Vagina (tissue), 2 donors: ENCODE data around the gene SCAPER. TPM values are rescaled to one million over a fixed set of nuclear protein-coding genes. Genes with fewer than 3 reads are reported as not detected.
"Not testable (repeated sequence)": the region's sequence is repeated elsewhere in the genome, so short reads cannot be mapped to it uniquely, and the experiment has no call there.

Experiments used
- DNase-seq, 2 donors: peaks; one replicate each; pipeline ENCODE4 v3.0.0-alpha.2; 2017; ENCODE audit errors: extremely low spot score in 2 of 2
- H3K27ac ChIP-seq: fragments of 200-600 bp; sonication (generic); one replicate; pipeline ENCODE4 v1.5.1; 2019
- H3K27me3 ChIP-seq: fragments of 200-600 bp; sonication (generic); one replicate; pipeline ENCODE4 v1.5.1; 2019
- H3K36me3 ChIP-seq, 2 donors: fragments of 200-600 bp; sonication (generic); one replicate each; pipeline ENCODE4 v1.5.1; 2017 to 2019
- H3K4me1 ChIP-seq: fragments of 200-600 bp; sonication (generic); one replicate; pipeline ENCODE4 v1.5.1; 2019
- H3K4me3 ChIP-seq, 2 donors: fragments of 200-600 bp; sonication (generic); 1 replicate in 1 of 2; 2 replicates in 1 of 2; pipeline ENCODE4 v1.5.1; 2016 to 2019
- H3K9me3 ChIP-seq: fragments of 200-600 bp; sonication (generic); one replicate; pipeline ENCODE4 v1.5.1; 2019
- CTCF ChIP-seq, 3 experiments: fragments of 450-650 bp in 2 of 3; fragments of 200-600 bp in 1 of 3; sonication (generic) in 1 of 3; IDR thresholded peaks; one replicate each; pipeline ENCODE4 v1.5.1; 2017 to 2019; ENCODE audit warnings: antibody characterized with exemption in 3 of 3, mild to moderate bottlenecking in 2 of 3, moderate library complexity in 2 of 3
- POLR2A ChIP-seq, 2 donors: fragments of 450-650 bp; IDR thresholded peaks; one replicate each; pipeline ENCODE4 v1.6.1; 2017; ENCODE audit warnings: antibody characterized with exemption in 2 of 2, mild to moderate bottlenecking in 2 of 2, moderate library complexity in 2 of 2
- POLR2AphosphoS5 ChIP-seq, 2 donors: sonication (generic); formaldehyde crosslinking; IDR thresholded peaks; one replicate each; pipeline ENCODE4 v1.9.0; 2017; ENCODE audit warnings: antibody characterized with exemption in 2 of 2, mild to moderate bottlenecking in 2 of 2, low read depth in 1 of 2; ENCODE audit not compliant: insufficient read depth in 1 of 2
- intact Hi-C: fragments of 100-400 bp; cut with DNase I; formaldehyde crosslinking; loops from one replicate; pipeline ENCODE4 v1.15.1; 2023
- total RNA-seq: library from RNA; depleted of rRNA; stranded (reverse); fragments of >200 nt; gene quantifications from one replicate; pipeline ENCODE4 v1.2.3, GENCODE V29; 2016

The SCAPER gene
- total RNA-seq, 1 donor from 2014 or later = 51.3 TPM

- Histone ChIP-seq H3K27ac (no peak overlapping the region), H3K36me3 (peaks cover 0 to 8% of the 10 kb centered on the region in 2 donors), H3K4me3 (no peak overlapping the region), H3K9me3 (no peaks in the 10 kb centered on the region), H3K4me1 (no peaks in the 10 kb centered on the region), H3K27me3 (no peaks in the 10 kb centered on the region)
- DNase-seq = no peak
- TF ChIP-seq CTCF (IDR thresholded peaks at IDR 0.05) (no peak), POLR2AphosphoS5 (IDR thresholded peaks at IDR 0.05; ENCODE audit: insufficient read depth in 1 of 2, low read depth in 1 of 2) (no peak), POLR2A (IDR thresholded peaks at IDR 0.05) (no peak)
- intact Hi-C loops = no loop called here
These were observed 402.5 kb downstream of the SCAPER start for GRCh38 chr15:76502678-76503077.

GRCh38 chr15:76502185-76502584 is 403.0 kb downstream of the SCAPER start:
- H3K4me1 ChIP-seq, H3K27ac ChIP-seq, DNase-seq, H3K4me3 ChIP-seq, H3K9me3 ChIP-seq, intact Hi-C loops, H3K27me3 ChIP-seq, H3K36me3 ChIP-seq: not testable (repeated sequence)

GRCh38 chr15:76501726-76502125 is 403.4 kb downstream of the SCAPER start:
- intact Hi-C loops = no loop called here
- Histone ChIP-seq H3K9me3 (no peaks in the 10 kb centered on the region), H3K36me3 (peaks cover 0 to 8% of the 10 kb centered on the region in 2 donors), H3K4me1 (no peaks in the 10 kb centered on the region), H3K27ac (no peak overlapping the region), H3K27me3 (no peaks in the 10 kb centered on the region), H3K4me3 (no peak overlapping the region)
- TF ChIP-seq CTCF (IDR thresholded peaks at IDR 0.05) (no peak), POLR2A (IDR thresholded peaks at IDR 0.05) (no peak), POLR2AphosphoS5 (IDR thresholded peaks at IDR 0.05; ENCODE audit: insufficient read depth in 1 of 2, low read depth in 1 of 2) (no peak)
- no peak for DNase-seq

GRCh38 chr15:76501011-76501410 is 404.1 kb downstream of the SCAPER start:
- intact Hi-C loops = no loop called here
- Histone ChIP-seq H3K9me3 (no peaks in the 10 kb centered on the region), H3K36me3 (peaks cover 0 to 8% of the 10 kb centered on the region in 2 donors), H3K27ac (no peak overlapping the region), H3K4me1 (no peaks in the 10 kb centered on the region), H3K4me3 (no peak overlapping the region), H3K27me3 (no peaks in the 10 kb centered on the region)
- no peak for DNase-seq
- TF ChIP-seq POLR2AphosphoS5 (IDR thresholded peaks at IDR 0.05; ENCODE audit: insufficient read depth in 1 of 2, low read depth in 1 of 2) = no peak
- no peak for TF ChIP-seq CTCF (IDR thresholded peaks at IDR 0.05)

GRCh38 chr15:76495487-76495886 is 409.7 kb downstream of the SCAPER start:
- Histone ChIP-seq H3K27me3 (no peaks in the 10 kb centered on the region), H3K4me1 (no peaks in the 10 kb centered on the region), H3K36me3 (no peaks in the 10 kb centered on the region), H3K4me3 (no peak overlapping the region), H3K27ac (no peak overlapping the region), H3K9me3 (no peaks in the 10 kb centered on the region)
- no peak for DNase-seq
- intact Hi-C loops = no loop called here
- TF ChIP-seq POLR2AphosphoS5 (IDR thresholded peaks at IDR 0.05; ENCODE audit: insufficient read depth in 1 of 2, low read depth in 1 of 2) (no peak), POLR2A (IDR thresholded peaks at IDR 0.05) (no peak), CTCF (IDR thresholded peaks at IDR 0.05) (no peak)

GRCh38 chr15:76492538-76492937 is 412.6 kb downstream of the SCAPER start:
- DNase-seq = no peak
- H3K27me3 ChIP-seq = no peaks in the 10 kb centered on the region
- intact Hi-C loops = no loop called here
- no peak for TF ChIP-seq CTCF (IDR thresholded peaks at IDR 0.05)
- no peak for TF ChIP-seq POLR2AphosphoS5 (IDR thresholded peaks at IDR 0.05; ENCODE audit: insufficient read depth in 1 of 2, low read depth in 1 of 2)
- no peaks in the 10 kb centered on the region for H3K9me3 ChIP-seq
- H3K4me3 ChIP-seq = no peak overlapping the region
- H3K27ac ChIP-seq = no peak overlapping the region
- H3K36me3 ChIP-seq = no peaks in the 10 kb centered on the region
- no peaks in the 10 kb centered on the region for H3K4me1 ChIP-seq
